HEK293 (cell line): ENCODE measurements around the gene NEU3.

Experiments used
- AEBP2 ChIP-seq: fragments of 450-650 bp; formaldehyde crosslinking; IDR thresholded peaks from 2 replicates; pipeline ENCODE4 v1.5.1; 2016; ENCODE audit warnings: missing biosample characterization, missing genetic modification characterization, borderline replicate concordance
- HIC1 ChIP-seq: fragments of 450-650 bp; formaldehyde crosslinking; IDR thresholded peaks from 2 replicates; pipeline ENCODE4 v1.5.1; 2016; ENCODE audit warnings: missing biosample characterization, missing genetic modification characterization
- OSR2 ChIP-seq: fragments of 450-650 bp; formaldehyde crosslinking; IDR thresholded peaks from 2 replicates; pipeline ENCODE4 v1.5.1; 2016; ENCODE audit warnings: missing biosample characterization, missing genetic modification characterization
- PRDM4 ChIP-seq: fragments of 450-650 bp; formaldehyde crosslinking; IDR thresholded peaks from 2 replicates; pipeline ENCODE4 v1.5.1; 2017; ENCODE audit warnings: missing biosample characterization, missing genetic modification characterization
- SCRT1 ChIP-seq: fragments of 450-650 bp; formaldehyde crosslinking; IDR thresholded peaks from 2 replicates; pipeline ENCODE4 v1.5.1; 2016; ENCODE audit warnings: missing biosample characterization, missing genetic modification characterization, borderline replicate concordance
- TCF7L2 ChIP-seq: IDR thresholded peaks from 2 replicates; pipeline ENCODE4 v1.6.1; 2011; ENCODE audit warnings: low read depth, mild to moderate bottlenecking, inconsistent platforms, low read length, moderate library complexity, borderline replicate concordance
- YY1 ChIP-seq: fragments of 450-650 bp; formaldehyde crosslinking; IDR thresholded peaks from 2 replicates; pipeline ENCODE4 v1.5.1; 2018; ENCODE audit warnings: missing biosample characterization, missing genetic modification characterization
- ZBTB10 ChIP-seq: fragments of 450-650 bp; formaldehyde crosslinking; IDR thresholded peaks from 2 replicates; pipeline ENCODE4 v1.5.1; 2016; ENCODE audit warnings: missing biosample characterization, missing genetic modification characterization
- ZBTB11 ChIP-seq: fragments of 450-650 bp; formaldehyde crosslinking; conservative IDR thresholded peaks from 2 replicates; pipeline ENCODE4 v1.5.1; 2016; ENCODE audit warnings: low read depth, missing biosample characterization, missing genetic modification characterization
- ZBTB17 ChIP-seq: fragments of 450-650 bp; formaldehyde crosslinking; IDR thresholded peaks from 2 replicates; pipeline ENCODE4 v1.5.1; 2016; ENCODE audit warnings: missing biosample characterization, missing genetic modification characterization
- ZBTB21 ChIP-seq: fragments of 450-650 bp; formaldehyde crosslinking; IDR thresholded peaks from 2 replicates; pipeline ENCODE4 v1.5.1; 2017; ENCODE audit warnings: missing biosample characterization, missing genetic modification characterization
- ZBTB48 ChIP-seq: fragments of 450-650 bp; formaldehyde crosslinking; IDR thresholded peaks from 2 replicates; pipeline ENCODE4 v1.5.1; 2016; ENCODE audit warnings: missing biosample characterization, missing genetic modification characterization
- ZBTB7A ChIP-seq: fragments of 450-650 bp; formaldehyde crosslinking; IDR thresholded peaks from 2 replicates; pipeline ENCODE4 v1.5.1; 2016; ENCODE audit warnings: low read depth, missing biosample characterization, missing genetic modification characterization
- ZNF148 ChIP-seq: fragments of 450-650 bp; formaldehyde crosslinking; IDR thresholded peaks from 2 replicates; pipeline ENCODE4 v1.5.0; 2017; ENCODE audit warnings: missing biosample characterization, missing genetic modification characterization, borderline replicate concordance
- ZNF157 ChIP-seq: fragments of 450-650 bp; formaldehyde crosslinking; IDR thresholded peaks from 2 replicates; pipeline ENCODE4 v1.5.1; 2016; ENCODE audit warnings: missing biosample characterization, missing genetic modification characterization
- ZNF211 ChIP-seq: fragments of 450-650 bp; formaldehyde crosslinking; IDR thresholded peaks from 2 replicates; pipeline ENCODE4 v1.5.1; 2016; ENCODE audit warnings: low read depth, missing biosample characterization, missing genetic modification characterization
- ZNF214 ChIP-seq: fragments of 450-650 bp; formaldehyde crosslinking; IDR thresholded peaks from 2 replicates; pipeline ENCODE4 v1.5.1; 2017; ENCODE audit warnings: missing biosample characterization, mild to moderate bottlenecking, missing genetic modification characterization, borderline replicate concordance
- ZNF366 ChIP-seq: fragments of 450-650 bp; formaldehyde crosslinking; conservative IDR thresholded peaks from 2 replicates; pipeline ENCODE4 v1.5.1; 2016; ENCODE audit warnings: missing biosample characterization, missing genetic modification characterization
- ZNF544 ChIP-seq: fragments of 450-650 bp; formaldehyde crosslinking; IDR thresholded peaks from 2 replicates; pipeline ENCODE4 v1.5.0; 2017; ENCODE audit warnings: missing biosample characterization, missing genetic modification characterization
- ZNF560 ChIP-seq: fragments of 450-650 bp; formaldehyde crosslinking; IDR thresholded peaks from 2 replicates; pipeline ENCODE4 v1.5.1; 2017; ENCODE audit warnings: missing biosample characterization, missing genetic modification characterization, borderline replicate concordance
- ZNF580 ChIP-seq: fragments of 450-650 bp; formaldehyde crosslinking; IDR thresholded peaks from 2 replicates; pipeline ENCODE4 v1.5.1; 2016; ENCODE audit warnings: missing biosample characterization, missing genetic modification characterization
- ZNF629 ChIP-seq: fragments of 450-650 bp; formaldehyde crosslinking; IDR thresholded peaks from 2 replicates; pipeline ENCODE4 v1.5.1; 2017; ENCODE audit warnings: missing biosample characterization, missing genetic modification characterization
- ZNF701 ChIP-seq: fragments of 450-650 bp; formaldehyde crosslinking; IDR thresholded peaks from 2 replicates; pipeline ENCODE4 v1.5.1; 2016; ENCODE audit warnings: missing biosample characterization, missing genetic modification characterization

NEU3 gene

GRCh38 chr11:74948898-74949752 is 39.6 kb upstream of the NEU3 start, which contains the start of the genes SPCS2 and XRRA1 (continued):
- TF ChIP-seq HIC1 (tag by site-specific recombination) (no peak), ZNF701 (tag by site-specific recombination) (no peak), ZBTB17 (tag by site-specific recombination) (peak; percentile 93), ZBTB21 (tag by site-specific recombination) (no peak), SCRT1 (tag by site-specific recombination) (no peak), ZNF211 (tag by site-specific recombination) (no peak), TCF7L2 (no peak), ZNF580 (tag by site-specific recombination) (peak; percentile 54; the same call in 1 of the 2 replicates), ZBTB10 (tag by site-specific recombination) (no peak), ZNF629 (tag by site-specific recombination) (peak; percentile 56), ZBTB11 (tag by site-specific recombination) (peak; percentile 38; the same call in 1 of the 2 replicates), ZNF544 (no peak), AEBP2 (tag by site-specific recombination) (no peak), ZNF214 (no peak), PRDM4 (tag by site-specific recombination) (no peak), OSR2 (tag by site-specific recombination) (no peak), ZNF157 (tag by site-specific recombination) (no peak), ZBTB7A (tag by site-specific recombination) (no peak), ZNF560 (tag by site-specific recombination) (no peak), ZNF366 (tag by site-specific recombination) (no peak), ZBTB48 (tag by site-specific recombination) (peak; percentile 51; the same call in 1 of the 2 replicates), YY1 (tag by site-specific recombination) (peak; percentile 82; the same call in 1 of the 2 replicates), ZNF148 (tag by site-specific recombination) (no peak)
